Measurements from ENCODE around the gene LRRC47.
"Not testable (repeated sequence)": the region's sequence is repeated elsewhere in the genome, so short reads cannot be mapped to it uniquely, and the experiment has no call there.

Gene LRRC47

GRCh38 chr1:3761296-3762010, 34.8 kb downstream of the LRRC47 start:
- no peaks in the 10 kb centered on the region for H3K4me1 Mint-ChIP-seq
- no peaks in the 10 kb centered on the region for H3K9me3 Mint-ChIP-seq
- peaks cover 21% of the 10 kb centered on the region for H3K27me3 Mint-ChIP-seq
- no peak overlapping the region for H3K27ac Mint-ChIP-seq
- H3K4me3 Mint-ChIP-seq, result no peak overlapping the region
- H3K36me3 Mint-ChIP-seq (ENCODE audit: low read depth), result no peaks in the 10 kb centered on the region
- DNase-seq (no peak), ATAC-seq (no peak)

GRCh38 chr1:3759796-3760195, 36.5 kb downstream of the LRRC47 start:
- no peak overlapping the region for H3K4me3 Mint-ChIP-seq
- no peak overlapping the region for H3K27ac Mint-ChIP-seq
- DNase-seq (no peak), ATAC-seq (no peak)
- peaks cover 21% of the 10 kb centered on the region for H3K27me3 Mint-ChIP-seq
- no peaks in the 10 kb centered on the region for H3K36me3 Mint-ChIP-seq (ENCODE audit: low read depth)
- H3K4me1 Mint-ChIP-seq, result no peaks in the 10 kb centered on the region
- H3K9me3 Mint-ChIP-seq, result no peaks in the 10 kb centered on the region

GRCh38 chr1:3759164-3759563, 37.1 kb downstream of the LRRC47 start:
- H3K4me3 Mint-ChIP-seq, result no peak overlapping the region
- H3K27me3 Mint-ChIP-seq, result peaks cover 21% of the 10 kb centered on the region
- DNase-seq, result no peak
- H3K9me3 Mint-ChIP-seq, result no peaks in the 10 kb centered on the region
- H3K36me3 Mint-ChIP-seq (ENCODE audit: low read depth), result no peaks in the 10 kb centered on the region
- no peaks in the 10 kb centered on the region for H3K4me1 Mint-ChIP-seq
- ATAC-seq, result no peak
- no peak overlapping the region for H3K27ac Mint-ChIP-seq

- Mint-ChIP-seq H3K27ac (no peak overlapping the region), H3K4me3 (no peak overlapping the region), H3K27me3 (peaks cover 21% of the 10 kb centered on the region), H3K9me3 (no peaks in the 10 kb centered on the region), H3K4me1 (no peaks in the 10 kb centered on the region), H3K36me3 (ENCODE audit: low read depth) (no peaks in the 10 kb centered on the region)
- ATAC-seq, result no peak
- DNase-seq, result no peak
Observed at GRCh38 chr1:3756394-3756793, 39.9 kb downstream of the LRRC47 start.

GRCh38 chr1:3753656-3754454, 42.4 kb downstream of the LRRC47 start:
- peaks cover 4% of the 10 kb centered on the region for H3K27me3 Mint-ChIP-seq
- no peaks in the 10 kb centered on the region for H3K36me3 Mint-ChIP-seq (ENCODE audit: low read depth)
- DNase-seq, result no peak
- H3K27ac Mint-ChIP-seq, result no peak overlapping the region
- no peak overlapping the region for H3K4me3 Mint-ChIP-seq
- no peaks in the 10 kb centered on the region for H3K4me1 Mint-ChIP-seq
- no peak for ATAC-seq
- no peaks in the 10 kb centered on the region for H3K9me3 Mint-ChIP-seq

GRCh38 chr1:3752400-3752945, 43.8 kb downstream of the LRRC47 start, which contains the start of gene CCDC27:
Gene CCDC27, plus strand, starts transcription at chr1:3752450. Its CDS starts 32 bp downstream, at chr1:3752482.
- Mint-ChIP-seq H3K4me1 (peaks cover 6% of the 10 kb centered on the region), H3K36me3 (ENCODE audit: low read depth) (no peaks in the 10 kb centered on the region), H3K27me3 (no peaks in the 10 kb centered on the region), H3K9me3 (no peaks in the 10 kb centered on the region), H3K27ac (no peak within 1 kb of the TSS), H3K4me3 (no peak within 1 kb of the TSS)
- DNase-seq (no peak), ATAC-seq (no peak)

- DNase-seq (no peak), ATAC-seq (no peak)
- Mint-ChIP-seq H3K27ac (no peak overlapping the region), H3K4me3 (no peak overlapping the region), H3K4me1 (peaks cover 14% of the 10 kb centered on the region), H3K36me3 (ENCODE audit: low read depth) (no peaks in the 10 kb centered on the region), H3K9me3 (no peaks in the 10 kb centered on the region), H3K27me3 (no peaks in the 10 kb centered on the region)
Observed at GRCh38 chr1:3750741-3751140, 45.6 kb downstream of the LRRC47 start.

- Mint-ChIP-seq H3K4me1 (peaks cover 22% of the 10 kb centered on the region), H3K36me3 (ENCODE audit: low read depth) (peaks cover 2% of the 10 kb centered on the region), H3K27ac (no peak overlapping the region), H3K9me3 (no peaks in the 10 kb centered on the region), H3K27me3 (no peaks in the 10 kb centered on the region), H3K4me3 (no peak overlapping the region)
- DNase-seq (no peak), ATAC-seq (no peak)
Observed at GRCh38 chr1:3749512-3749911, 46.8 kb downstream of the LRRC47 start.

GRCh38 chr1:3748316-3748900, 47.9 kb downstream of the LRRC47 start:
- H3K9me3 Mint-ChIP-seq; DNase-seq; ATAC-seq; H3K27me3 Mint-ChIP-seq; H3K36me3 Mint-ChIP-seq (ENCODE audit: low read depth): not testable (repeated sequence)
- H3K27ac Mint-ChIP-seq, result peak overlapping the region; percentile 39
- H3K4me1 Mint-ChIP-seq, result peaks cover 22% of the 10 kb centered on the region
- H3K4me3 Mint-ChIP-seq, result peak overlapping the region; percentile 83

- H3K4me1 Mint-ChIP-seq, result peaks cover 22% of the 10 kb centered on the region
- peak overlapping the region; percentile 83 for H3K4me3 Mint-ChIP-seq
- ATAC-seq (no peak), DNase-seq (no peak)
- H3K36me3 Mint-ChIP-seq (ENCODE audit: low read depth), result peaks cover 2% of the 10 kb centered on the region
- H3K27ac Mint-ChIP-seq, result no peak overlapping the region
- no peaks in the 10 kb centered on the region for H3K27me3 Mint-ChIP-seq
- H3K9me3 Mint-ChIP-seq, result no peaks in the 10 kb centered on the region
Observed at GRCh38 chr1:3747903-3748302, 48.4 kb downstream of the LRRC47 start.

GRCh38 chr1:3747522-3747848, 48.8 kb downstream of the LRRC47 start:
- Mint-ChIP-seq H3K27me3 (no peaks in the 10 kb centered on the region), H3K9me3 (no peaks in the 10 kb centered on the region), H3K27ac (no peak overlapping the region), H3K4me1 (peaks cover 22% of the 10 kb centered on the region), H3K4me3 (peak overlapping the region; percentile 83), H3K36me3 (ENCODE audit: low read depth) (peaks cover 2% of the 10 kb centered on the region)
- no peak for ATAC-seq
- DNase-seq, result no peak

- peak; percentile 90 for DNase-seq
- H3K27me3 Mint-ChIP-seq, result no peaks in the 10 kb centered on the region
- H3K4me1 Mint-ChIP-seq, result peaks cover 22% of the 10 kb centered on the region
- peak; percentile 94 for ATAC-seq
- H3K4me3 Mint-ChIP-seq, result peak overlapping the region; percentile 83
- no peaks in the 10 kb centered on the region for H3K9me3 Mint-ChIP-seq
- peaks cover 2% of the 10 kb centered on the region for H3K36me3 Mint-ChIP-seq (ENCODE audit: low read depth)
- H3K27ac Mint-ChIP-seq, result peak overlapping the region; percentile 77
Observed at GRCh38 chr1:3746830-3747521, 49.3 kb downstream of the LRRC47 start.

GRCh38 chr1:3746389-3746829, 49.9 kb downstream of the LRRC47 start:
- Mint-ChIP-seq H3K27me3 (no peaks in the 10 kb centered on the region), H3K27ac (peak overlapping the region; percentile 77), H3K4me3 (peak overlapping the region; percentile 83), H3K4me1 (peaks cover 22% of the 10 kb centered on the region), H3K9me3 (no peaks in the 10 kb centered on the region), H3K36me3 (ENCODE audit: low read depth) (peaks cover 4% of the 10 kb centered on the region)
- DNase-seq, result no peak
- no peak for ATAC-seq

Data from activated naive CD8-positive, alpha-beta T cell treated with anti-CD3 and anti-CD28 coated beads, Interleukin-2, amount 50 U/mL, for 24 hours (primary cell).